Spleen (tissue), 11 donors: ENCODE results near the gene RHO. TPM values are rescaled to one million over a fixed set of nuclear protein-coding genes. Genes with fewer than 3 reads are reported as not detected.
A peak's percentile ranks its signal among the peaks of the same experiment; 100 is the strongest.

Experiments used
- DNase-seq: peaks from one replicate; pipeline ENCODE4 v3.0.0-alpha.2; 2020
- H3K27ac ChIP-seq, 8 donors: fragments of 200-600 bp; sonication (generic) in 7 of 8; 1 replicate in 4 of 8; 2 replicates in 4 of 8; pipeline versions ENCODE4 v1.5.0 to v1.8.0; 2016 to 2021; ENCODE audit warnings: inconsistent platforms in 4 of 8, mild to moderate bottlenecking in 4 of 8, moderate library complexity in 1 of 8
- H3K27me3 ChIP-seq, 7 donors: fragments of 200-600 bp; sonication (generic) in 6 of 7; replicated peaks in 1 of 7; 1 replicate in 4 of 7; 2 replicates in 3 of 7; pipeline versions ENCODE4 v1.5.0 to v1.8.0; 2016 to 2021; ENCODE audit warnings: inconsistent platforms in 3 of 7, mild to moderate bottlenecking in 1 of 7
- H3K36me3 ChIP-seq, 6 donors: fragments of 200-600 bp; sonication (generic) in 5 of 6; 1 replicate in 4 of 6; 2 replicates in 2 of 6; pipeline versions ENCODE4 v1.5.0 to v1.8.0; 2016 to 2021; ENCODE audit warnings: inconsistent platforms in 2 of 6
- H3K4me1 ChIP-seq, 6 donors: fragments of 200-600 bp; sonication (generic) in 5 of 6; 1 replicate in 3 of 6; 2 replicates in 3 of 6; pipeline versions ENCODE4 v1.5.0 to v1.8.0; 2016 to 2021; ENCODE audit warnings: inconsistent platforms in 3 of 6
- H3K4me3 ChIP-seq, 8 donors: fragments of 200-600 bp; sonication (generic) in 7 of 8; 1 replicate in 4 of 8; 2 replicates in 4 of 8; pipeline versions ENCODE4 v1.5.0 to v1.8.0; 2016 to 2021; ENCODE audit warnings: inconsistent platforms in 4 of 8, mild to moderate bottlenecking in 4 of 8, moderate library complexity in 2 of 8
- H3K9me3 ChIP-seq, 8 donors: fragments of 200-600 bp; sonication (generic) in 7 of 8; 1 replicate in 4 of 8; 2 replicates in 4 of 8; pipeline versions ENCODE4 v1.5.0 to v1.8.0; 2016 to 2021; ENCODE audit warnings: inconsistent platforms in 4 of 8
- CTCF ChIP-seq, 11 experiments: fragments of 200-600 bp in 7 of 11; fragments of 450-650 bp in 4 of 11; sonication (generic) in 4 of 11; IDR thresholded peaks in 8 of 11; conservative IDR thresholded peaks in 3 of 11; 1 replicate in 7 of 11; 2 replicates in 4 of 11; pipeline versions ENCODE4 v1.4.0 to v1.8.0; 2016 to 2021; ENCODE audit warnings: antibody characterized with exemption in 11 of 11, inconsistent platforms in 4 of 11, mild to moderate bottlenecking in 1 of 11
- POLR2A ChIP-seq, 3 donors: fragments of 450-650 bp; IDR thresholded peaks; one replicate each; pipeline ENCODE4 v1.5.1; 2017; ENCODE audit warnings: antibody characterized with exemption in 3 of 3, mild to moderate bottlenecking in 1 of 3
- POLR2AphosphoS5 ChIP-seq, 3 donors: sonication (generic); formaldehyde crosslinking; IDR thresholded peaks; one replicate each; pipeline ENCODE4 v1.5.1; 2017; ENCODE audit warnings: antibody characterized with exemption in 3 of 3
- WGBS, 5 donors: extraction: QIAGEN DNeasy Blood & Tissue Kit in 3 of 5; methylation state at CpG; one replicate each; pipeline versions ENCODE4 v1.1.5 to v1.1.7; 2013 to 2018; 5-methylcytosine and 5-hydroxymethylcytosine counted together
- intact Hi-C: fragments of 100-400 bp; cut with DNase I; formaldehyde crosslinking; loops from one replicate; pipeline ENCODE4 v1.15.0; 2023; ENCODE audit warnings: low total_unique reads
- polyA plus RNA-seq, 3 donors: library from polyadenylated mRNA; stranded (reverse); fragments of 200-250 nt; gene quantifications; one replicate each; pipeline ENCODE4 v1.2.1, GENCODE V29; 2013
- total RNA-seq, 7 donors: library from RNA; depleted of rRNA in 3 of 7; stranded (reverse); fragments of >200 nt in 3 of 7; fragmentation: NEBNext Ultra II Directional in 4 of 7; extraction: Animal tissue kit (Norgen Biotek cat#: 25700) in 4 of 7; gene quantifications; one replicate each; pipeline versions ENCODE4 v1.1.0 to v1.2.1, GENCODE V29; 2016 to 2021
- donor health status: healthy with polysubstance abuse.
- donor health status: DM: no; HTN: no; CAD: no; lungs with moderate emphysema.
- donor health status: DM: no; HTN: no; CAD: no.
- donor health status: Bipolar disorder and iron deficiency.
- donor health status: healthy.
- donor health status: DM: no; HTN: no; CAD: no.
- donor health status: DM: yes; HTN: yes; CAD: no.

RHO gene
- total and polyA plus RNA-seq, 10 donors, result not detected

GRCh38 chr3:129555153-129555550 is 26.7 kb downstream of the RHO start:
- Histone ChIP-seq H3K36me3 (peaks cover 0 to 53% (median 21%) of the 10 kb centered on the region in 6 donors), H3K4me3 (no peak overlapping the region), H3K27me3 (no peaks in the 10 kb centered on the region), H3K4me1 (peaks cover 11 to 80% (median 45%) of the 10 kb centered on the region in 6 donors), H3K9me3 (no peaks in the 10 kb centered on the region), H3K27ac (peak overlapping the region in 2 of 8 donors; percentile 14)
- intact Hi-C loops, result no loop called here
- 67 to 79% (median 73%) methylated on average over 15 of the region's 15 CpGs for WGBS, 5 donors
- TF ChIP-seq CTCF (IDR thresholded peaks at IDR 0.05 in 8 of 11, conservative IDR thresholded peaks at IDR 0.05 in 3 of 11) (no peak), POLR2AphosphoS5 (IDR thresholded peaks at IDR 0.05) (peak in 1 of 3 donors; percentile 20), POLR2A (IDR thresholded peaks at IDR 0.05) (no peak)
- DNase-seq, result no peak

DNA sequence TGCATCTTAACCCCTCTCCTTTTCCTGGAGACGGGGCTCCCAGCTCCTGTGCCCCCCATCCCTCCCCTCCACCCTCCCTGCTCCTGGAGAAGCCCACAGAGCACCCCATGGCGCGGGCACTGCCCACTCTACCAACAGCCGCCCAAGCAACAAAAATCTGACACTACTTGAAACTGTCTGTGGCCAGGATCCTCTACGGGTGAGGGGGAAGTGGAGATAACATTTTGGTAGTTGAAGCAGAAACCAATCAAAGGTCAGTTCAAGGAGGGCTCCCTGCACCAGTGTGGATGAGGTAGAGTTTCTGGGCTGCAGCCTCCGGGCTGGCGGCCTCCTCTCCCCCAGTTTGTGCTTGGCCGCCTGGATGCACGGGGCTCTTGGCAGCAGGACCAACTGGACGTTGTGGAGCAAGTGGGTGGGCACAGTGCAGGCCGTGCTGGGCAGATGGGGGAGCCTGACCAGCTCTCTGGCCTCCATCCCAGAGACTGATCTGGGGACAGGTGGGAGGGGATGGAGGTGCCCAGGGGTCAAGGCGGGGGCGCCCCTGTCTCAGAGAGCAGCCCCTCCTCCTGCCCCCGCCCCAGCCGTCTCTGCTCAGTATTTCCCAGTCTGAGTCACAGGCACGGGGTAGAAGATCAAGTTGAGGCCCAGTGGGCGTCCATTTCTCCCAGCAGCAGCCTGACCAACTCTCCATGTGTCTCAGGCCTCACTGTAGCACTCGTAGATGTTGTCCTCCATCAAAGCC is 27.3 kb downstream of the RHO start:
- no peak for DNase-seq
- Histone ChIP-seq H3K27ac (peak overlapping the region in 2 of 8 donors; percentile 1 to 11), H3K4me3 (no peak overlapping the region), H3K36me3 (peaks cover 0 to 60% (median 22%) of the 10 kb centered on the region in 6 donors), H3K4me1 (peaks cover 11 to 86% (median 49%) of the 10 kb centered on the region in 6 donors), H3K27me3 (no peaks in the 10 kb centered on the region), H3K9me3 (no peaks in the 10 kb centered on the region)
- 71 to 80% (median 77%) methylated on average over 13 to 18 of the region's 18 CpGs for WGBS, 5 donors
- intact Hi-C loops, result no loop called here
- no peak for TF ChIP-seq POLR2A (IDR thresholded peaks at IDR 0.05)
- peak in 2 of 3 donors; percentile 23 to 57 for TF ChIP-seq POLR2AphosphoS5 (IDR thresholded peaks at IDR 0.05)

DNA sequence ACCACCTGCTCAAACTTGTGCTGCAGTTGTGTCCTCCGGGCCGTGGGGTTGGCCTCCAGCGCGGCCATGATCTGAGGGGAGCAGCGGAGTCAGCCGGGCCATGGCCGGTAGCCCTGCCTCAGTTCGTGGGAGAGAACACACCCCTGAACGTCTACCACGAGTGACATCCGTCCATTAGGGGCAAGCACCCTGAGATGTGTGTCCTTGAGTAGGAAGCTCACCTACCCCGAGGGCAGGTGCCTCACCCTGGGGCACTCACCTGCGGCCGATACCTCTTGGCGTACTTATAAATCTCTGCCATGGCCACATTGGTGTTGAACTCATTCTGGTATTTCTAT is 27.9 kb downstream of the RHO start:
- Histone ChIP-seq H3K9me3 (no peaks in the 10 kb centered on the region), H3K4me3 (no peak overlapping the region), H3K27me3 (no peaks in the 10 kb centered on the region), H3K36me3 (peaks cover 0 to 65% (median 22%) of the 10 kb centered on the region in 6 donors), H3K27ac (peak overlapping the region in 2 of 8 donors; percentile 1 to 11), H3K4me1 (peaks cover 11 to 91% (median 54%) of the 10 kb centered on the region in 6 donors)
- DNase-seq, result no peak
- 82 to 94% (median 89%) methylated on average over 11 to 15 of the region's 15 CpGs for WGBS, 5 donors
- TF ChIP-seq POLR2AphosphoS5 (IDR thresholded peaks at IDR 0.05) (no peak), CTCF (IDR thresholded peaks at IDR 0.05 in 8 of 11, conservative IDR thresholded peaks at IDR 0.05 in 3 of 11) (no peak), POLR2A (IDR thresholded peaks at IDR 0.05) (no peak)
- intact Hi-C loops, result no loop called here

DNA sequence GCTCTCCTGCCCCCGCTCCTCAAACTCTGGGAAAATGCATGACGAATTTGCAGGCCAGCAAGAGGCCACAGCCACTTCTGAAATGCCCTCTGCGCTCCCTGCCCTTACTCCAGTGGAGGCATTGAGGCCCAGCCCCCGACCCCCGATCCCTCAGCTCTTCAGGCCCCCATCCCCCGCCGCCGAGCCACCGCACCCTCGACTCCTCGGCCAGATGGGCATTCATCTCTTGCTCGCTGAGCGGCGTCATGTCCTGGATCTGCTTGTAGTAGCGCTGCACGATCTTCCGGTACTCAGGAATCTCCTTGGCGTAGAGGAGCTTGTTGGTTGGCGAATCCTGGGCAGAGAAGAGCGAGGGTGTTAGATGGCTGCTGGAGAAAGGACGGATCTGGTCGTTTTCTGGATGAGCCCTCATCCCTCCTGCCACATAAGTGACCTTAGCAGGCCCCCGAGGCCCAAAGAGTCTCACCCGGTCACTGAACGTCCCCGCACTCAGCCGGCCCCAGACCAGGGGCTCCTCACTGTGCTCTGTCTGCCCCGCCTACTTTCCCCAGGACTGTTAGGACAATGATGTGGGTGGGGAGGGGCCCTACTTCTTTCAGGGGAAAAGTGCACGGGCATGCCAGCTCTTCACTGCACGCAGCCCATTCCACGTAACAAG is 28.6 kb downstream of the RHO start:
- intact Hi-C loops, result no loop called here
- H3K4me3 ChIP-seq, result no peak overlapping the region
- H3K27me3 ChIP-seq, result no peaks in the 10 kb centered on the region
- H3K36me3 ChIP-seq, result peaks cover 0 to 72% (median 23%) of the 10 kb centered on the region in 6 donors
- no peak for DNase-seq
- peak in 1 of 3 donors; percentile 48 for TF ChIP-seq POLR2AphosphoS5 (IDR thresholded peaks at IDR 0.05)
- no peak for TF ChIP-seq POLR2A (IDR thresholded peaks at IDR 0.05)
- TF ChIP-seq CTCF (IDR thresholded peaks at IDR 0.05 in 8 of 11, conservative IDR thresholded peaks at IDR 0.05 in 3 of 11), result no peak
- peaks cover 15 to 98% (median 61%) of the 10 kb centered on the region in 6 donors for H3K4me1 ChIP-seq
- WGBS, 5 donors, result 85 to 92% (median 90%) methylated on average over 30 to 31 of the region's 31 CpGs
- H3K27ac ChIP-seq, result peak overlapping the region in 4 of 8 donors; percentile 2 to 76 (median 42)
- no peaks in the 10 kb centered on the region for H3K9me3 ChIP-seq
